Transverse colon (tissue), 4 donors: ENCODE results near the gene ZNF202. TPM values are rescaled to one million over a fixed set of nuclear protein-coding genes. Genes with fewer than 3 reads are reported as not detected.

Experiments
- DNase-seq: peaks from one replicate; pipeline ENCODE4 v3.0.0-alpha.2; 2019
- H3K27ac ChIP-seq, 4 donors: fragments of 200-600 bp; sonication (generic); 2 replicates each; pipeline ENCODE4 v1.5.1; 2016 to 2018; ENCODE audit warnings: inconsistent platforms in 4 of 4
- H3K27me3 ChIP-seq: fragments of 200-600 bp; sonication (generic); 2 replicates; pipeline ENCODE4 v1.5.1; 2017; ENCODE audit warnings: inconsistent platforms
- H3K36me3 ChIP-seq, 4 donors: fragments of 200-600 bp; sonication (generic); 2 replicates each; pipeline ENCODE4 v1.5.1; 2017 to 2019; ENCODE audit warnings: inconsistent platforms in 4 of 4
- H3K4me1 ChIP-seq, 4 donors: fragments of 200-600 bp; sonication (generic); 2 replicates each; pipeline ENCODE4 v1.5.1; 2017 to 2020; ENCODE audit warnings: inconsistent platforms in 4 of 4
- H3K4me3 ChIP-seq, 4 donors: fragments of 200-600 bp; sonication (generic); 1 replicate in 1 of 4; 2 replicates in 3 of 4; pipeline versions ENCODE4 v1.5.1 to v1.6.1; 2017 to 2019; ENCODE audit warnings: inconsistent platforms in 4 of 4
- H3K9me3 ChIP-seq, 2 donors: fragments of 200-600 bp; sonication (generic); 2 replicates each; pipeline ENCODE4 v1.5.1; 2017 to 2019; ENCODE audit warnings: inconsistent platforms in 2 of 2
- CTCF ChIP-seq, 5 experiments: fragments of 200-600 bp in 3 of 5; fragments of 450-650 bp in 2 of 5; sonication (generic) in 3 of 5; IDR thresholded peaks; 1 replicate in 2 of 5; 2 replicates in 3 of 5; pipeline ENCODE4 v1.5.1; 2016 to 2017; ENCODE audit warnings: antibody characterized with exemption in 5 of 5, inconsistent platforms in 3 of 5, mild to moderate bottlenecking in 2 of 5, moderate library complexity in 1 of 5
- EP300 ChIP-seq: sonication (generic); formaldehyde crosslinking; IDR thresholded peaks from one replicate; pipeline ENCODE4 v1.6.1; 2017; ENCODE audit warnings: antibody characterized with exemption, low read depth
- POLR2A ChIP-seq: fragments of 450-650 bp; IDR thresholded peaks from one replicate; pipeline ENCODE4 v1.6.1; 2016; ENCODE audit warnings: antibody characterized with exemption, mild to moderate bottlenecking, moderate library complexity
- POLR2AphosphoS5 ChIP-seq, 3 donors: sonication (generic); formaldehyde crosslinking; IDR thresholded peaks; one replicate each; pipeline ENCODE4 v1.6.1; 2016; ENCODE audit warnings: antibody characterized with exemption in 3 of 3
- WGBS, 2 donors: methylation state at CpG; one replicate each; pipeline ENCODE4 v1.1.5; 2018; ENCODE audit warnings: low coverage in 1 of 2; 5-methylcytosine and 5-hydroxymethylcytosine counted together
- in situ Hi-C, 4 donors: fragments of 200-750 bp; cut with MboI; loops; one replicate each; pipeline versions ENCODE4 v1.15.0 to v1.15.1; 2017; ENCODE audit warnings: low sequenced_read_pairs in 3 of 4, low pct_ligation_motif_present in 1 of 4, low pct_unique_long_range_greater_than_20kb in 1 of 4
- intact Hi-C: fragments of 100-400 bp; cut with DNase I; formaldehyde crosslinking; loops from one replicate; pipeline ENCODE4 v1.15.1; 2023; ENCODE audit warnings: low total_unique reads
- total RNA-seq, 4 donors: library from RNA; depleted of rRNA; stranded (reverse); fragments of >200 nt; gene quantifications; one replicate each; pipeline ENCODE4 v1.1.0, GENCODE V29; 2016

The ZNF202 gene
- total RNA-seq, 4 donors from 2014 or later = 4.4 to 7.8 (median 6.2) TPM

GRCh38 chr11:123775289-123775688 lies 33.8 kb upstream of the ZNF202 start:
- H3K27me3 ChIP-seq = no peaks in the 10 kb centered on the region
- in situ Hi-C loops = no loop called here
- no peak for DNase-seq
- TF ChIP-seq EP300 = no peak
- no peak for TF ChIP-seq CTCF (IDR thresholded peaks at IDR 0.05)
- TF ChIP-seq POLR2A = no peak
- no peak for TF ChIP-seq POLR2AphosphoS5 (IDR thresholded peaks at IDR 0.05)
- no peaks in the 10 kb centered on the region for H3K4me1 ChIP-seq
- no peak overlapping the region for H3K4me3 ChIP-seq
- H3K27ac ChIP-seq = no peak overlapping the region
- H3K36me3 ChIP-seq = no peaks in the 10 kb centered on the region
- intact Hi-C loops = no loop called here
- H3K9me3 ChIP-seq = no peaks in the 10 kb centered on the region
- WGBS, 2 donors = 76 to 100% methylated on average over 1 of the region's 1 CpG

GRCh38 chr11:123773959-123774358 lies 32.5 kb upstream of the ZNF202 start:
- H3K9me3 ChIP-seq = no peaks in the 10 kb centered on the region
- no peaks in the 10 kb centered on the region for H3K4me1 ChIP-seq
- H3K4me3 ChIP-seq = no peak overlapping the region
- no peaks in the 10 kb centered on the region for H3K36me3 ChIP-seq
- H3K27ac ChIP-seq = no peak overlapping the region
- no peak for TF ChIP-seq EP300
- WGBS, 2 donors = 73 to 100% methylated on average over 1 of the region's 1 CpG
- in situ Hi-C loops (no loop called here), intact Hi-C loops (no loop called here)
- no peaks in the 10 kb centered on the region for H3K27me3 ChIP-seq
- DNase-seq = no peak

- Histone ChIP-seq H3K27ac (no peak overlapping the region), H3K36me3 (no peaks in the 10 kb centered on the region), H3K4me1 (no peaks in the 10 kb centered on the region), H3K4me3 (no peak overlapping the region), H3K9me3 (no peaks in the 10 kb centered on the region), H3K27me3 (no peaks in the 10 kb centered on the region)
- 78 to 100% methylated on average over 1 to 2 of the region's 2 CpGs for WGBS, 2 donors
- intact Hi-C loops = no loop called here
- DNase-seq = no peak
- in situ Hi-C loops = no loop called here
- TF ChIP-seq EP300 (no peak), POLR2A (no peak), CTCF (IDR thresholded peaks at IDR 0.05) (no peak), POLR2AphosphoS5 (IDR thresholded peaks at IDR 0.05) (no peak)
Measured at GRCh38 chr11:123773026-123773425, 31.6 kb upstream of the ZNF202 start.

GRCh38 chr11:123771664-123772063 lies 30.2 kb upstream of the ZNF202 start:
- H3K9me3 ChIP-seq = no peaks in the 10 kb centered on the region
- no peaks in the 10 kb centered on the region for H3K4me1 ChIP-seq
- intact Hi-C loops = no loop called here
- no peak for TF ChIP-seq POLR2A
- no peak for TF ChIP-seq EP300
- no peak for TF ChIP-seq POLR2AphosphoS5 (IDR thresholded peaks at IDR 0.05)
- TF ChIP-seq CTCF (IDR thresholded peaks at IDR 0.05) = no peak
- H3K36me3 ChIP-seq = no peaks in the 10 kb centered on the region
- 60 to 92% methylated on average over 2 to 3 of the region's 3 CpGs for WGBS, 2 donors
- in situ Hi-C loops = no loop called here
- H3K27ac ChIP-seq = peak overlapping the region in 1 of 4 donors; percentile 13
- H3K27me3 ChIP-seq = no peaks in the 10 kb centered on the region
- no peak overlapping the region for H3K4me3 ChIP-seq
- peak; percentile 6 for DNase-seq

GRCh38 chr11:123770712-123771111 lies 29.3 kb upstream of the ZNF202 start:
- in situ Hi-C loops (no loop called here), intact Hi-C loops (no loop called here)
- Histone ChIP-seq H3K4me3 (no peak overlapping the region), H3K36me3 (no peaks in the 10 kb centered on the region), H3K4me1 (no peaks in the 10 kb centered on the region), H3K9me3 (no peaks in the 10 kb centered on the region), H3K27me3 (no peaks in the 10 kb centered on the region), H3K27ac (no peak overlapping the region)
- DNase-seq = no peak
- TF ChIP-seq CTCF (IDR thresholded peaks at IDR 0.05) (no peak), EP300 (no peak)
